RWPE1 (cell line): ENCODE results near the gene HS6ST3.
"Not testable (repeated sequence)": the region's sequence is repeated elsewhere in the genome, so short reads cannot be mapped to it uniquely, and the experiment has no call there.

Experiments
- CTCF ChIA-PET: fragments of 350-600 bp; sonication (Branson Sonifier 250); formaldehyde crosslinking; extraction: SDS; loops from one replicate; lab custom pipeline; 2021; lab: Yijun Ruan, JAX
- POLR2A ChIA-PET: fragments of 400-600 bp; formaldehyde crosslinking; extraction: SDS; loops from one replicate; lab custom pipeline; 2020; ENCODE audit warnings: antibody characterized with exemption; ENCODE audit not compliant: low non-redundant PET; lab: Yijun Ruan, JAX
- DNase-seq: peaks from one replicate; pipeline ENCODE4 v3.0.0; 2012; ENCODE audit warnings: low spot score
- H3K27ac ChIP-seq: fragments of 450-650 bp; 2 replicates; pipeline ENCODE4 v1.5.1; 2017
- CTCF ChIP-seq: fragments of 450-650 bp; conservative IDR thresholded peaks from 2 replicates; pipeline ENCODE4 v1.5.1; 2017; ENCODE audit warnings: low read depth, mild to moderate bottlenecking

The HS6ST3 gene

GRCh38 chr13:96091164-96092117 lies 1.5 kb downstream of the HS6ST3 start:
- ChIA-PET CTCF (no interaction called here), POLR2A (no interaction called here)
- no peak overlapping the region for H3K27ac ChIP-seq

GRCh38 chr13:96093296-96094006 lies 3.5 kb downstream of the HS6ST3 start:
- no peak overlapping the region for H3K27ac ChIP-seq
- POLR2A ChIA-PET, result no interaction called here
- CTCF ChIA-PET, result no interaction called here
- DNase-seq, result no peak
- no peak for TF ChIP-seq CTCF

More at GRCh38 chr13:96091164-96092117, 1.5 kb downstream of the HS6ST3 start:
- no peak for TF ChIP-seq CTCF
- no peak for DNase-seq

- ChIA-PET POLR2A (no interaction called here), CTCF (no interaction called here)
- DNase-seq, result no peak
- H3K27ac ChIP-seq, result no peak overlapping the region
- TF ChIP-seq CTCF, result no peak
These were observed 10.7 kb downstream of the HS6ST3 start for GRCh38 chr13:96100457-96101220.

- no peak overlapping the region for H3K27ac ChIP-seq
- no peak for TF ChIP-seq CTCF
- POLR2A ChIA-PET, result no interaction called here
- DNase-seq, result no peak
- CTCF ChIA-PET, result no interaction called here
These were observed 14.6 kb downstream of the HS6ST3 start for GRCh38 chr13:96104516-96104915.

- POLR2A ChIA-PET, DNase-seq: not testable (repeated sequence)
- CTCF ChIA-PET, result interaction anchor here (0.7 kb wide), 1 partner anchor 32 kb away, joined by 3 read pairs; no protein-coding TSS in a partner anchor
These were observed 18.2 kb downstream of the HS6ST3 start for GRCh38 chr13:96108072-96108471.

GRCh38 chr13:96109125-96109524 lies 19.2 kb downstream of the HS6ST3 start:
- H3K27ac ChIP-seq, result no peak overlapping the region
- no peak for DNase-seq
- POLR2A ChIA-PET, result no interaction called here
- no peak for TF ChIP-seq CTCF
- CTCF ChIA-PET, result no interaction called here

More at GRCh38 chr13:96108072-96108471, 18.2 kb downstream of the HS6ST3 start:
- H3K27ac ChIP-seq, result not testable (repeated sequence)
